ENCODE data around the gene SALL1.
A peak's percentile ranks its signal among the peaks of the same experiment; 100 is the strongest.

SALL1 gene

DNA sequence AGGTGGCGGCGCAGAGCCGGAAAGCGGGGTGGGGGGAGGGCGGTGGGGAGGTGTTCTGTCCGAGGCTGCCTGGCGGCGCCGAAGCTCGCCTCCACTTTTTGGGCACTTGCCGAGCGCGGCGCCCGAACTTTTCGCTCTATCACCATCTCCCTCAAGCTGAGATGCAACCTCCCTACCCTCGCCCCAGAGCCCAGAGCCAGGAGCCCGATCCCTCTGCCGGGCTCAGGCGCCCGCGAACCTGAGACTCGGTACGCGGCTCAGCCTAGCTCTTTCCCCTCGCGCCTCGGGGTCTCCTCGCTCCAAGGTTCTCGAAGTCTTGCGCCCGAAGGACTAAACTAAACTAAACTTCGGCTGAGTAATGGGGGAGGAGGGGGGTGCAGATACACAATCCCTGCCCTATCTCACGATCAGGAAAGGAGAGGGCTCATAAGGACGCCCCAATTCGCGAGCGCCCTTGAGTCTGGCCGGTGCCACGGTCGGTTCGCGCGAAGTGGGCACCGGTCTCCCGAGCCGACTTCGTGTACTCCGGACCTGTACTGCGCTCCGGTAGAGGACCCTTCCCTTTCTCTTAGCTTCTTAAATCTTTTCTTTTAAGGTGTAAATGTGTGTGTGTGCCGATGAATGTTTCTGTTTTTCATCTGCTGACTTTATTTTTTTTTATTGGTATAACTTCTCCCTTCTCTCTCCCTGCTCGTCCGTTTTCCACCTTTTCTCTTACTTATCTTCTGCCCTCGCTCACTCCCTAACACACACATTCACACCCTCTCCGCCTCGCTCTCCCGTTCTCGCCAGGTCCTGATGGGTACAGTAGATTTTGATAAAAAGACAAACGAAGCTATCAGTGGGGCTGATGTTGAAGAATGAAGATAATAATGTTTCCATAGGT, 1.9 kb upstream of the SALL1 start:
- Histone ChIP-seq H3K9me3 (ENCODE audit: insufficient read depth, low read length) (no peaks in the 10 kb centered on the region), H3K4me1 (ENCODE audit: insufficient read depth, insufficient read length) (no peaks in the 10 kb centered on the region), H3K4me3 (ENCODE audit: insufficient read length, low read depth) (peak overlapping the region; percentile 93), H3K36me3 (ENCODE audit: insufficient read depth, insufficient read length, low read length) (peaks cover 4% of the 10 kb centered on the region), H3K9ac (ENCODE audit: insufficient read length, low read depth) (peak overlapping the region; percentile 97), H3K27me3 (ENCODE audit: insufficient read depth, insufficient read length) (peaks cover 22% of the 10 kb centered on the region)
- no peak for TF ChIP-seq YY1 (IDR thresholded peaks at IDR 0.05; ENCODE audit: insufficient read depth, insufficient read length)
- DNase-seq (ENCODE audit: low read depth, low spot score) = no peak

- peaks cover 4% of the 10 kb centered on the region for H3K36me3 ChIP-seq (ENCODE audit: insufficient read depth, insufficient read length, low read length)
- H3K4me3 ChIP-seq (ENCODE audit: insufficient read length, low read depth) = peak overlapping the region; percentile 93
- H3K27me3 ChIP-seq (ENCODE audit: insufficient read depth, insufficient read length) = peaks cover 14% of the 10 kb centered on the region
- peak; percentile 92 for DNase-seq (ENCODE audit: low read depth, low spot score)
- no peaks in the 10 kb centered on the region for H3K9me3 ChIP-seq (ENCODE audit: insufficient read depth, low read length)
- H3K4me1 ChIP-seq (ENCODE audit: insufficient read depth, insufficient read length) = no peaks in the 10 kb centered on the region
- peak overlapping the region; percentile 97 for H3K9ac ChIP-seq (ENCODE audit: insufficient read length, low read depth)
- TF ChIP-seq YY1 (IDR thresholded peaks at IDR 0.05; ENCODE audit: insufficient read depth, insufficient read length) (no peak), ZNF274 (IDR thresholded peaks at IDR 0.05; ENCODE audit: low read depth, low read length) (no peak), SUZ12 (IDR thresholded peaks at IDR 0.05; ENCODE audit: extremely low read depth, insufficient read depth, insufficient read length) (no peak)
These were observed 1.0 kb upstream of the SALL1 start for GRCh38 chr16:51151961-51152663.

DNA sequence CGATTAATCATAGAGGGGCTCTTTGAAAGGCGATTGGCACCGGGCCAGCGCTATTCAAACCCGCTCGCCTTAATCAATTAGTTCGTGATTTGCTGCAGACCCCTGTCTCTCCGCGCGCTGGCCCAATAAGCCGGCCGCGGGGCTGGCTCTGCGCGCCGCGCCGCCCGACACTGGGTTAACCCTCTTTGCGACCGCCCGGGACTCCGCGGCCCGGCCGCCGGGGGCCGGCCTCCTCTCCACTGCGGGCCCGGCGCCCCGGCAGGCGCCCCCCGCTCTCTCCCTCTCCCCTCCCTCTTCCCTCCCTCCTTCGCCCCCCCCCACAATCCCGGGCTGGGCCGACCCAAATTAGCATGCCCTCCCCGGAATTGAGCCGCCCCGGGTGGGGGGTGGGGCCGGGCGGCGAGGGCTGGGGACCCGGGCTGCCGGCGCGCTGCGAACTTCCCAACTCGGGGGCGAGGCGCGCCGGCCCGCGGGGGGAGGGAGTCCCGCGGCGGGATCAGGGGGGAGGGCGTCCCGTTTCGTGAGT, 428 bp upstream of the SALL1 start:
- Histone ChIP-seq H3K9me3 (ENCODE audit: insufficient read depth, low read length) (no peaks in the 10 kb centered on the region), H3K4me3 (ENCODE audit: insufficient read length, low read depth) (peak overlapping the region; percentile 93), H3K36me3 (ENCODE audit: insufficient read depth, insufficient read length, low read length) (peaks cover 4% of the 10 kb centered on the region), H3K4me1 (ENCODE audit: insufficient read depth, insufficient read length) (peaks cover under 1% of the 10 kb centered on the region), H3K9ac (ENCODE audit: insufficient read length, low read depth) (peak overlapping the region; percentile 97), H3K27me3 (ENCODE audit: insufficient read depth, insufficient read length) (peaks cover 8% of the 10 kb centered on the region)
- DNase-seq (ENCODE audit: low read depth, low spot score) = peak; percentile 81
- TF ChIP-seq SUZ12 (IDR thresholded peaks at IDR 0.05; ENCODE audit: extremely low read depth, insufficient read depth, insufficient read length) (no peak), ZNF274 (IDR thresholded peaks at IDR 0.05; ENCODE audit: low read depth, low read length) (no peak), YY1 (IDR thresholded peaks at IDR 0.05; ENCODE audit: insufficient read depth, insufficient read length) (no peak)

GRCh38 chr16:51150165-51150887, 744 bp downstream of the SALL1 start:
- Histone ChIP-seq H3K36me3 (ENCODE audit: insufficient read depth, insufficient read length, low read length) (peaks cover 8% of the 10 kb centered on the region), H3K9me3 (ENCODE audit: insufficient read depth, low read length) (no peaks in the 10 kb centered on the region), H3K4me3 (ENCODE audit: insufficient read length, low read depth) (peak overlapping the region; percentile 93), H3K27me3 (ENCODE audit: insufficient read depth, insufficient read length) (no peaks in the 10 kb centered on the region), H3K4me1 (ENCODE audit: insufficient read depth, insufficient read length) (peaks cover 3% of the 10 kb centered on the region), H3K9ac (ENCODE audit: insufficient read length, low read depth) (peak overlapping the region; percentile 98)
- no peak for TF ChIP-seq SUZ12 (IDR thresholded peaks at IDR 0.05; ENCODE audit: extremely low read depth, insufficient read depth, insufficient read length)
- DNase-seq (ENCODE audit: low read depth, low spot score) = no peak

- Histone ChIP-seq H3K9me3 (ENCODE audit: insufficient read depth, low read length) (no peaks in the 10 kb centered on the region), H3K4me1 (ENCODE audit: insufficient read depth, insufficient read length) (peaks cover 3% of the 10 kb centered on the region), H3K4me3 (ENCODE audit: insufficient read length, low read depth) (peak overlapping the region; percentile 93), H3K9ac (ENCODE audit: insufficient read length, low read depth) (peak overlapping the region; percentile 98), H3K27me3 (ENCODE audit: insufficient read depth, insufficient read length) (no peaks in the 10 kb centered on the region), H3K36me3 (ENCODE audit: insufficient read depth, insufficient read length, low read length) (peaks cover 8% of the 10 kb centered on the region)
- no peak for TF ChIP-seq ZNF274 (IDR thresholded peaks at IDR 0.05; ENCODE audit: low read depth, low read length)
- TF ChIP-seq YY1 (IDR thresholded peaks at IDR 0.05; ENCODE audit: insufficient read depth, insufficient read length) = no peak
- no peak for TF ChIP-seq SUZ12 (IDR thresholded peaks at IDR 0.05; ENCODE audit: extremely low read depth, insufficient read depth, insufficient read length)
- DNase-seq (ENCODE audit: low read depth, low spot score) = no peak
These were observed 1.3 kb downstream of the SALL1 start for GRCh38 chr16:51149721-51150164.

- peaks cover 3% of the 10 kb centered on the region for H3K4me1 ChIP-seq (ENCODE audit: insufficient read depth, insufficient read length)
- H3K9me3 ChIP-seq (ENCODE audit: insufficient read depth, low read length) = no peaks in the 10 kb centered on the region
- DNase-seq (ENCODE audit: low read depth, low spot score) = no peak
- H3K9ac ChIP-seq (ENCODE audit: insufficient read length, low read depth) = peak overlapping the region; percentile 98
- H3K36me3 ChIP-seq (ENCODE audit: insufficient read depth, insufficient read length, low read length) = peaks cover 8% of the 10 kb centered on the region
- H3K4me3 ChIP-seq (ENCODE audit: insufficient read length, low read depth) = peak overlapping the region; percentile 93
- TF ChIP-seq ZNF274 (IDR thresholded peaks at IDR 0.05; ENCODE audit: low read depth, low read length) (no peak), SUZ12 (IDR thresholded peaks at IDR 0.05; ENCODE audit: extremely low read depth, insufficient read depth, insufficient read length) (no peak), YY1 (IDR thresholded peaks at IDR 0.05; ENCODE audit: insufficient read depth, insufficient read length) (no peak)
- no peaks in the 10 kb centered on the region for H3K27me3 ChIP-seq (ENCODE audit: insufficient read depth, insufficient read length)
These were observed 1.8 kb downstream of the SALL1 start for GRCh38 chr16:51149251-51149661.

All from NT2/D1 (cell line).